ENCODE measurements around the gene LHX3.
A peak's percentile ranks its signal among the peaks of the same experiment; 100 is the strongest.

Gene LHX3

DNA sequence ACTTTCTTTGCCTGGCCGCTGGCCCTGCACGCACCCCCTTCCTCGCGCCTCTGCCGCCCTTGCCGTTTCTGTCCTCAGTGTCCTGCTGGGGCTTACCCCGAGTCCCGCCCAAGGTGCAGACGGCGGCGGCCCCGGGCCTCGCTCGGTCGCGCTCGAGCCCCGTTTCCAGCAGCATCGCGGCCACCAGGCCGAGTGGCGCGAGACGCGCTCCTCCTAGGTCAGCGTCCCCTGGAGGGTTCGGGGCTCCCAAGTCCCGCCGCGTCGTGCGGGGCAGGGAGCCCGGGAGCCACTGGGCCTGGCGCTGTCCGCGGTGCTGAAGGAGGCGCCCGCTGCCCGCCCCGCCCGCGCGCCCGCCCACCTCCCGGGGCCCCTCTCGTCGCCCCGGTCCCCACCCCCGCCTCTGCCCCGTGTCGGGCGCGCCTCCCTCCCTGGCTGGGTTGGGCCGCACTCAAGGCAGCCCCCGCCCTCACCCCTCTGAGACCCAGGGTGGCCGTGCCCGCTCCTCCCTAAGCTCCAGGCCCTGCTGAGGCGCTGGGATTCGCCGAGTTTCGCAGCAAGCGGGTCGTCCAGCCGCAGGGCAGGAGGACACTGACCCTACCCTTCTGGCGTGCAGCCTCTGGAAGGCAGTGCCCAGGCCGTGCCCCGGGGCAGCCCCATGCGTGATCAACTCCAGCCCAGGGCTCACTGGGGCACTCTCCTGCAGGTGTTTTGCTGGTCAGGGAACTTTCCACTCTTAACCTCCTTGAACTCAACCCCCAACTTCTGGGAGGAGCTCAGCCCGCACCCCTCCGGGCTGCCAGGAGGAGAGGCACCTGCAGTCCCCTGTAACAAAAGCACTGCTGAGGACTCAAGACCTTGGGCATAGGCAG lies at the start of gene LHX3:
Gene LHX3 (minus strand): TSS at position 291 of the 869 bp plus-strand sequence. CDS start 116 bp downstream, at position 175.
- peak; percentile 86 for DNase-seq (ENCODE audit: low spot score)

DNA sequence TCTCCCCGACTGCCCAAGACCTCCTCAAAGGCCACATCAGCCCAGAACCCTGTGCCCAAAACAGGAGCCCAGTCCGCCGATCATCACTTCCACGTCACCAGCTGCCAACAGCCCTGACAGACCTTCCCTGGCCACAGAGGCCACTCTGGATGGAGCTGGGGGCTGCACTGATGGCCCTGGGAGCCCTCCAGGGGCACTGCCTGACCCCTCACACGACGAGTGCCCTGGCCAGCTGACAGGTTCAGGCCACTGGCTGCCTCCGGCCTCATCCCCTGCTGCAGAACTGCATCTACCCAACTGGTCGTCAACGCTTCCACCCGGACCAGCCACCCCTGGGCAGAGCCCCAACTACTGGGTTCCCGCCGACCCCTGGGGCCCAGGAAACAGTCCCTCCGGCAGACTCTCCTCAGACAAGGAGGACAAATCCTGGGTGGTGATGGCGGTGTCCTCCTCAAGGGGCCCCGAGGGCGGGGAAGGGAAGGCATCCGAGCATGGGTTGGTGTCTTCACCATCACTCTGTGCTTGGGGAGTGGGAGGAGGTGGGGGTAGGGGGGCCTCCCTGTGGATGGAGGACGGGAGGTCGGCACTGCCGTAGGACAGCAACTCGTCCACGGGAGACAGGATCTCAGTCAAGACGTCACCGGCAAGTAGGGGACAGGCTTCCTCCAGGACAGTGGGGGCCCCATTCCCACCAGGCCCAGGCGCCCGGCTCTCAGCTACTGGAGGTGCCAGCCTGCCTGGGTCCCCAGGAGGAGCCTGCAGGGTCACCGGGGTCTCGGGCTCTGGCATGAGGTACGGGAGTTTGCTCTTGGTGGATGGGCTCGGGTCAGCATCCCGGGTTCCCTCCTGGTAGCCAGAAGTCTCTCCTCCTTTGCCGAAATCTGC lies 48.6 kb upstream of the LHX3 start:
- no peak for DNase-seq (ENCODE audit: low spot score)

GRCh38 chr9:136252846-136253245 lies 47.9 kb upstream of the LHX3 start:
- no peak for DNase-seq (ENCODE audit: low spot score)

DNA sequence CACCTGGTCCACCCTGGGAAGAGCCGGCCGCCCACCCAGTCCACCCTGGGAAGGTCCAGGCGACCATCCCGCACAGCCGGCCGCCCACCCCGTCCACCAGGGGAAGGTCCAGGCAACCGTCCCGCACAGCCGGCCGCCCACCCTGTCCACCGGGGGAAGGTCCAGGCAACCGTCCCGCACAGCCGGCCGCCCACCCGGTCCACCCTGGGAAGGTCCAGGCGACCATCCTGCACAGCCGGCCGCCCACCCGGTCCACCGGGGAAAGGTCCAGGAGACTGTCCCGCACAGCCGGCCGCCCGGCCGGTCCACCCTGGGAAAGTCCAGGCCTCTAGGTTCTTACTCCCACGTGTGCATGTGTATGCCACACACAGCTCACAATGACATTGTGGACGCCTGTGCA lies 47.4 kb upstream of the LHX3 start:
- no peak for DNase-seq (ENCODE audit: low spot score)

DNA sequence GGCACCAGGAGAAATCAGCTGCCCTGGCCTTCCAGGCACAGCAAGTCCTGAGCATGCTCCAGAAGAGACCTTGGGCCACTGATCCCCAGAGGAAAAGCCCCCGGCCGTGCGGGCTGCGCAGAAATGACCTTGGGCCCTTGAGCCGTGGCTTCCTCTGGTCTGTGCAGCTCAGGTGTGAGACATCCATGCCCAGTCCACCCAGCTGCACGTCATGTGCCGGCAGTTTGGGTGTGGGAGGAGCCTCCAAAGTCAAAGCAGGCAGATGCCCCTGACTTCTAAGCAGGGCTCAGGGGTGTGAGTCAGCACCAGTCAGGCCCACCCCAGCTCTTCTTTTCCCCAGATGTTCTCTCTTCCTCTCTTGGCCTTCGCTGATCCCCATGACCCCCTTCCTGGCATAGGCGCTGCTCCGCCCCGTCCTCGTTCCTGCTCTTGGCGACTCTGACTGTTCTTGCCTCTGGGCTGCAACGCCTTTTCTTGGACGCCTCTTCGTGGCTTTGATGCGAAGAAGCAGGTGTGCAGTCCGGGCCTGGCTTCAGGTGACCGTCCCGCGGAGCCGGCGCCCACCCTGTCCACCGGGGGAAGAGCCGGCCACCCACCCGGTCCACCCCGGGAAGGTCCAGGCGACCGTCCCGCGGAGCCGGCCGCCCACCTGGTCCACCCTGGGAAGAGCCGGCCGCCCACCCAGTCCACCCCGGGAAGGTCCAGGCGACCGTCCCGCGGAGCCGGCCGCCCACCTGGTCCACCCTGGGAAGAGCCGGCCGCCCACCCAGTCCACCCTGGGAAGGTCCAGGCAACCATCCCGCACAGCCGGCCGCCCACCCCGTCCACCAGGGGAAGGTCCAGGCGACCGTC lies 46.6 kb upstream of the LHX3 start:
- no peak for DNase-seq (ENCODE audit: low spot score)

- DNase-seq (ENCODE audit: low spot score) = no peak
Measured at GRCh38 chr9:136250676-136251075, 45.7 kb upstream of the LHX3 start.

DNA sequence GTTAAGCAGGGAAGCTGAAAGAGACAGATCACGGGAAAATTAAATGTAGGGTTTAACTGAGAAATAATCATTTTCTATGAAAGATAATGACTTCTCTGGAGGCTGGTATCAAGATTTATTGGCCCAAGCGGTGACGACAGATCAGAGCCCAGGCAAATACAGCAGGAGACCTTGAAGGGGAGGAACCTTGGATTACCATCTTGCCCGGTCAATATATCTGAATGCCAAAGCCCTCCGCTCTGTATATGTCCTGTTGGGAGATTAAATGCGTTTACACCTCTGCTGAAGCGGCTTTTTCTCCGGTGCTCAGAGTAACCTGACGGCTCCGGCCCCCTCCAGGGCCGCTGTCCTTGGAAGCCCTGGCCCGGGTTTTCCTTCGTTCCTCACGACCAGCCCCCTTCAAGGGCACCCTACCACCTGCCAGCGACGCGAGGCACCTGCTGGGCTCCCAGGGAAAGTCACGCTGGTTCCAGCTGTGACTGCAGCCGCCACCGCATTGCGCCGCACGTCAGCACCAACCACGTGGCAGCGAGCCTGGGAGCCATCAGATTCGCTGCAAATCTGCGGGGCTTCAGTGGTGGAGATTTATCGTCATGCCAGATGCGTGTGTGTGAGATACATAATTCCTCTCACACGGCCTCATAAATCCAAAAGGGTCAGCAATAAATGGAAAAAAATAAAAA lies 45.1 kb upstream of the LHX3 start:
- no peak for DNase-seq (ENCODE audit: low spot score)

GRCh38 chr9:136248951-136249876 lies 44.3 kb upstream of the LHX3 start:
- DNase-seq (ENCODE audit: low spot score) = no peak

DNA sequence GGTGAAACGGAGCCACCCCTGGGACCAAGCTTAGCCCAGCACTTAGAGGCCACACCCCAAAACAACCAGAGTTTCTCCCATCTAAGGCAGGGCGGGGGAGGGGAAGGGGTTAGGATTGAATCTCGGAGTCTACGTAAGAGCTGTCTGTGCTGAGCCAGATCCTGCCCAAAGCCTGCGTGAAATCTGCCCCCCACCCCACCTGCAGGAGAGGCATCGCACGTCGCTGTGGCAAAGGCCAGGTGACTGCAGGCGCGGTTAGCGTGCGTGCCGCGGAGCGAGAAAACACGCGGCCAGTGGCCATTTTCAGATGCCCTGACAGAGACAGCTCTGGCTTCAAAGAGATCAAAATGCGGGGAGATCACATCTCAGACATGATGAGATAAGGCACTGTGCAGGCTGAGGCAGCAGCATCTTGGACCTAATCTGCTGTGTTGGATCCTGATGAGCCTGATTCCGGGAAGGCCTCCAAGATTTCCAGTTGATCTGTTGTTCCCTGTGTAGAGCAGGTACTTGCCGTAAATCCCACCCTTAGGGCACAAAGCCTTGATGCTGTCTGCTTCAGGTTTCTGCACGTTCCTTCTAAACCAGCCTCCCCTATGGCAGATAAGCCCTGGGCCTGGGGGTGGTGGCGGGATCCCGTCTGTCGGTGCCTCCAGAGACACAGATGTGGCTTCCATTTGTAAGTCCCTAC lies 43.2 kb upstream of the LHX3 start:
- no peak for DNase-seq (ENCODE audit: low spot score)

DNA sequence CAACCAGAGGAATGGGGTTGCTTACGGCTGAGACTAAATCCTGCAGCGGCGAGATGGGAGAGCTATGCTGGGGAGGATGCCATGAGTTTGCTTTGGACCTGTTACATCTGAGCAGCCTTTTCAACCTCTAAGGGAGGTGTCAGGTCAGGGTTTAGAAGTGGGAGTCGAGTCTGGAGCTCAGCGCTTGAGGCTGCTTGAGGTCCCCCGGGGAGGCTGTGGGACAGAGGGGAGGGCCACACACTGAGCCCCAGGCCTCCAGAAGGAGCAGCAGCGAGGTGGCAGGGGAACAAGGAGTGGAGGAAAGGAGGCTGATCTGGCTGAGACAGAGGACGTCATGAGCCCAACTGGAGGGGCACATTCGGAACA lies 42.6 kb upstream of the LHX3 start:
- DNase-seq (ENCODE audit: low spot score) = no peak

DNA sequence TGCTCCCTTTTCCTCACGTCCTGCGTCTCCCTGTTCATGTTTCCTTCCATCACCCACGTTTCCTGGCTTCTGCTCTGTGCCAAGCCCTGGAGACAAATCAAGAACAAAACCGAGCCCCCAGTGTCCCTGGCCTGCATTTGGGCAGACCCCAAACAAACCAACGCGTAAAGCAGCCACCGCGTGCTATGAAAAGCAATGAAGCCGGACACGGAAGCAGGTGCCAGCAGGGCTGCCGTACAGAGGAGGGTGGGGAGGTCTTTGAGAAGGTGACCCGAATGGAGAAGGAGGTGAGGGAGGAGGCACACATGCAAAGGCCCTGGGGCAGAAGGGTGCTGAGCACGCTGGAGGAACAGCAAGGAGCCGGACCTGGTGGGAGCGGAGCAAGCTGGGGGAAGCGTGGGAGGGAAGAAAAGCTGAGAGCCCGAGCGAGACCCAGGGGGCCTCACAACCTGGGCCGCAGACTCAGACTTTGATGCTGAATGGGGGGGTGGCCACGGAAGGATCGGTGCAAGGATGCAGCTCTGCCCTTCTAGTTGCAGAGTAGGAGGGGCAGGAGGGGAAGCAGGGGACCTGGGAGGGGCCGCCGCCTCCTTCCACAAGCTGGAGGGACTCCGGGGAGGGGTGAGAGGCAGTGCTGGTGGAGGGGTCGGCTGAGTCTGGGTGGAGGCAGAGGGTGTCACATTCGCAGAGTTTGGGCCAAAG lies 42.1 kb upstream of the LHX3 start:
- no peak for DNase-seq (ENCODE audit: low spot score)

- peak; percentile 99 for DNase-seq (ENCODE audit: low spot score)
Measured at GRCh38 chr9:136245219-136246150, 40.6 kb upstream of the LHX3 start, which contains the start of gene QSOX2. Gene QSOX2 (minus strand): TSS chr9:136245812. CDS start chr9:136245803, 9 bp downstream.

DNA sequence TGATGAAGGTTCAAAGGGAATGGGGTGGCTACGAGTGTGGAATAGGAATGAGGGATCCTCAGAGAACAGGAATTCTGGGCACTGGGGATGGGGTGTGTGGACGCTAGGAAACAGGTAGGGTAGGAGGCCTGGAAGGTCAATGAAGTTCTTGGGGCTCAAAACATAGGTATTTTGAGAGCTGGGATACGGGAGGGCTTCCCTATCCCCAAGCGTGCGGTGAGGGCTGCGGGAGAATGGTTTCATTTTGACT lies 40.0 kb upstream of the LHX3 start:
- no peak for DNase-seq (ENCODE audit: low spot score)

DNA sequence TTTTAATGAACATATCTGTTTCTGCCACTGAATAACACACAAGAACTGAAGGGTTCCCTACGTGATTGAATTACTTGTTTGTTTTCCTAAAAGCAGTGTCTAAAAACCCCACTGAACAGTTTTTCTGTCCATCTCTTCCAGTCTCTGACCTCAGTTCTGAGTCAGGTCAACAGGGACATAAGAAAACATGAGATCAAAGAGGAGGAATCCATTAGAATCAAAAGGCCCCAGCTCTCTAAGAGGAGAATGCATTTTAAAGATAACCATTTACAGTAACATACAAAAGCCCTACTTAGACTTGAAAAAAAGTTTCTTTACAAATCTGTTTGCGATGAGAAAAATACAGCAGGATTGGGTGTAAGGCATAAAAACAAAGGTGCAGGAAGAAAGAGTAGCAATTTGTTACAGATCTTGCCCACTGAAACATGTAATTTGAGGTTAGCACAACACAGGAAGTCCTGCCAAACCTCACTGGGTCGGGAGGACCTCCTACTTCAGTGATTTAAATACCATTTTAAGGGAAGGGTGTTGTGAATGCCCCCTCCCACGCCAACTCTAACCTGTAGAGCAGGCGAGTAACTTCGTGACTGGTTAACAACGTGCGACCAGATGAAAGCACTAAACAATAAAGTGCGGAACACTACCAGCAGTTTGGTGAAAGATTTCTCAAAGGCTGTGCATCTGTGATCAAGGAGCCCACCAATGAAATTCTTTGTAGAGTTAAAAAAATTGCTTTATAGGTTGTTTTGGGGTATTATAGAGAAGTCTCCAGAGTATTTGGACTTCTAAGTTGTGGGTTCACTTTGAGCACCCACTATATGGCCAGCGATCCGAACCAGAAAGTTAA lies 39.4 kb upstream of the LHX3 start:
- DNase-seq (ENCODE audit: low spot score) = no peak

DNA sequence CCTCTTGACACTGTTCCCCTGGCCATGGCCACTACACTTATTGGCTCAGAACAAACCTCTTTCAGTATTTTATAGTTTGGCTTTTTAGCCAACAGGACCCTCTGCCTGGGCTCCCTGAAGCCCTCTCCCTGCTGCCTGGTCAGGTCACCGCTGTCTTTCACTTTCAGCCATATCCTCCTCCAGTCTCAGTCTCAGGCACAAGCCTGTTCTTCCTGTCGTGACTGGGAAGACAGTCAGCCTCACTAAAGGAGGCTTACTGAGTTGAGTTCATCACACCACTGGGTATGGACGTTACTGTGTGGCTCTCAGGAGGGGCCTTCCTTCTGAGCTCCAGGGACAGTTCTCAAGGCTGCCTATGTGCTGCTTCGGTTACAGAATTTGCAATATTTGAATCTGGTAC lies 38.7 kb upstream of the LHX3 start:
- no peak for DNase-seq (ENCODE audit: low spot score)

DNA sequence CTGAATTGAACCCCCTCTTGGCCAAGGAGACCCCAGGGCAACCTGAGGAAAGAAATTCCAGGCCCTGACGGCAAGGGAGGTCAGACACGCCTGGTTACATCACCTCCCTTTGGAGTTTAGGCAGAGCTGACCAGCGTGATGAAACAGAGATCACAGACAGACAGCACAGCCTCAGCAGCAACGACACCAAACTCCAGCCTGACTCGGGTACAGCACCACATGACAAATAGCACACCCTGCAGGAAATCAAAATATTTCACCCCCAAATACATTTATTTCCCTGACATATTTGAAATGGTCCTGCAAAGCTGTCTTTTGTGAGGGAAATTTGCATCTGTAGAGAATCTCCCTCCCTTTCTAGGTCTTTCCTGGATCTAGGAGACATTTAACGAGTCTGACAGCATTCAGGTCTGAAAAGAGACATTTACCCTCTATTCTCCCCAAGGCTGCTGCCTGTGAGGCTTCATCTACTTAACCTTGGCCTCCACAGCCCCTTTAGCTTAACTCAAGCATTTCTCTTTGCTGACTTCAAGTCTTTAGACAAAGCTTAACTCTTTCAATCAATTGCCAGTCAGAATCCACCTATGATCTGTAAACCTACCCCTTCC lies 38.1 kb upstream of the LHX3 start:
- DNase-seq (ENCODE audit: low spot score) = no peak

DNA sequence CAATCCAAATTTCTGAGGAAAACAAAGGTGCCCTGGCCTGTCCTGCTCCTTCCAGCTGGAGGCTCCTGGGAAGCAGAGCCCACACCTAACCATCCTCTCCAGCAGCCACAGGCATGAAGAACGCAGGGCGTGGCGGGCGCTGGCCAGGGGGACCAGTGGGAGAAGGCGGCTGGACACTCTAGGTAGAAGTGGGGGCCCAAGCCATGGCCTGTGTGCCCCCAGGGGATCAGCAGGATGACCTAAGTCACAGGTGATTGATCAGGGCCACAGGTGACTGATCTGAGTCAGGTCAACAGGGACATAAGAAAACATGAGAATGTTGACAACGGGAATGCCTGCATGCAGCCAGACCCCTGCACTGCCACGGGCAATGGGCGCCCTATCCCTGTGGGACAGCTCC lies 37.3 kb upstream of the LHX3 start:
- DNase-seq (ENCODE audit: low spot score) = no peak
